A673 (cell line): ENCODE results near the gene PKN1.

Source experiments
- EZH2 ChIP-seq: fragments of 200-600 bp; sonication (generic); IDR thresholded peaks from 2 replicates; pipeline ENCODE4 v1.6.1; 2017; ENCODE audit warnings: borderline replicate concordance, low read depth, mild to moderate bottlenecking, mixed read lengths, antibody characterized with exemption, low read length; ENCODE audit not compliant: poor library complexity, severe bottlenecking
- TF ChIP-seq, protein P1 (sequence below): fragments of 300-800, 200-600 bp; sonication (generic); conservative IDR thresholded peaks from 2 replicates; pipeline ENCODE4 v1.5.1; 2017; ENCODE audit warnings: low read depth, mild to moderate bottlenecking, antibody characterized with exemption, low read length, moderate library complexity, mixed read lengths

DNA sequence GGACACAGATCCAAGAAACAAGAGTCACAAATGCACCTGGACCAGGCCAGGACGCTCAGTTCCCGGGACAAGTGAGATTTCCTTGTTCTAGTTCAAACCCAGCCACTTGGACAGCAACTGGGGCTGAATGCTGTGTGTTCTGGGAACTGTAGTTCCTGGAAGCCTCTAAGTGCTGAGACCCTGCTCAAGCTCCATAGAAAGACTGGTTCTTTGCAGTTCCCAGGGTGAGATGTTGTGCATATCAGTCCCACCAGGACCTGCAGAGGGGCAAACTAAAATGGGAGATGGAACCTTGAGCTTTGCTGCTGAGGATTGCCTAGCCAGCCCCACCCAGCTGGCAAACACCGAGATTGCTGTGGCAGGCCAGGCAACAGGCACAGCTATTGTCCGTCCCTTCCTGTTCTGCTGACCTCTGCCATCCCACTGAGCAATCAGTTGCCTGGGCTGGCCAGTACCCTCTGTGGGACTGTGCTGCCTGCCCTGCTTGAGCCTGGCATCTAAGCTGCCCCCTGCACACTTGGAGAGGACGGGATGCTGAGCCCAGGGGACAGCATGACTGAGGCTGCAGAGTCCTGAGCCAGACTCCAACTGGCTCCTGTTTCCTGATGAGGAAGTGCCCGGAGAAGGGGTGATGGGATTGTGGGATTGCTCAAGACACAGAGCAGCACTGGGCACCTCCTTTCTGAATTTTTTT lies 64.3 kb downstream of the PKN1 start:
- no peak for TF ChIP-seq EZH2
- TF ChIP-seq, protein P1, sequence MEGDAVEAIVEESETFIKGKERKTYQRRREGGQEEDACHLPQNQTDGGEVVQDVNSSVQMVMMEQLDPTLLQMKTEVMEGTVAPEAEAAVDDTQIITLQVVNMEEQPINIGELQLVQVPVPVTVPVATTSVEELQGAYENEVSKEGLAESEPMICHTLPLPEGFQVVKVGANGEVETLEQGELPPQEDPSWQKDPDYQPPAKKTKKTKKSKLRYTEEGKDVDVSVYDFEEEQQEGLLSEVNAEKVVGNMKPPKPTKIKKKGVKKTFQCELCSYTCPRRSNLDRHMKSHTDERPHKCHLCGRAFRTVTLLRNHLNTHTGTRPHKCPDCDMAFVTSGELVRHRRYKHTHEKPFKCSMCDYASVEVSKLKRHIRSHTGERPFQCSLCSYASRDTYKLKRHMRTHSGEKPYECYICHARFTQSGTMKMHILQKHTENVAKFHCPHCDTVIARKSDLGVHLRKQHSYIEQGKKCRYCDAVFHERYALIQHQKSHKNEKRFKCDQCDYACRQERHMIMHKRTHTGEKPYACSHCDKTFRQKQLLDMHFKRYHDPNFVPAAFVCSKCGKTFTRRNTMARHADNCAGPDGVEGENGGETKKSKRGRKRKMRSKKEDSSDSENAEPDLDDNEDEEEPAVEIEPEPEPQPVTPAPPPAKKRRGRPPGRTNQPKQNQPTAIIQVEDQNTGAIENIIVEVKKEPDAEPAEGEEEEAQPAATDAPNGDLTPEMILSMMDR = no peak
